MM.1S (cell line): Measurements from ENCODE around the gene IQCK.

Source experiments
- CTCF ChIP-seq: fragments of 300-600 bp; sonication (generic); IDR thresholded peaks from 2 replicates; pipeline ENCODE4 v1.5.1; 2016; ENCODE audit warnings: antibody characterized with exemption, low read length, mixed read lengths
- EZH2 ChIP-seq: fragments of 300-600 bp; sonication (generic); optimal IDR thresholded peaks from 2 replicates; pipeline ENCODE3; 2017; ENCODE audit warnings: low read depth, mild to moderate bottlenecking, antibody characterized with exemption, low read length, mixed read lengths
- EZH2phosphoT487 ChIP-seq: fragments of 300-600 bp; sonication (generic); IDR thresholded peaks from 2 replicates; pipeline ENCODE4 v1.6.1; 2018; ENCODE audit warnings: antibody characterized with exemption, low read length

- TF ChIP-seq CTCF (no peak), EZH2 (no peak), EZH2phosphoT487 (no peak)
Observed at GRCh38 chr16:19837984-19838707, 120.1 kb downstream of the IQCK start.
